ENCODE measurements around the gene C1orf159. TPM values are rescaled to one million over a fixed set of nuclear protein-coding genes. Genes with fewer than 3 reads are reported as not detected.

The C1orf159 gene
- total and polyA plus RNA-seq, 2 experiments from 2014 or later = 11.4 to 13.1 TPM

- in situ Hi-C loops (cut with MboI) = no loop called here
- WGBS, 2 experiments (ENCODE audit: low coverage in 1 of 2, low lambda C conversion rate in 2 of 2, missing lambda C conversion rate in 2 of 2) = 82 to 87% methylated on average over 10 of the region's 10 CpGs
- no peak for DNase-seq
- Histone ChIP-seq H3K36me3 (ENCODE audit: low read depth) (no peaks in the 10 kb centered on the region), H4K20me1 (ENCODE audit: insufficient read depth) (no peaks in the 10 kb centered on the region), H3K4me2 (ENCODE audit: unreplicated experiment) (no peak overlapping the region), H3K79me2 (ENCODE audit: insufficient read depth) (no peaks in the 10 kb centered on the region), H3K27me3 (replicated peaks; ENCODE audit: insufficient read depth) (no peaks in the 10 kb centered on the region), H3K9ac (no peak overlapping the region), H2AFZ (no peak overlapping the region), H3K27ac (no peak overlapping the region), H3K4me3 (no peak overlapping the region), H3K9me3 (ENCODE audit: low read depth) (no peaks in the 10 kb centered on the region), H3F3A (ENCODE audit: insufficient read depth) (no peaks in the 10 kb centered on the region), H3K4me1 (ENCODE audit: insufficient read depth) (no peaks in the 10 kb centered on the region), H3K9me2 (ENCODE audit: insufficient read depth) (no peaks in the 10 kb centered on the region)
- no peak for TF ChIP-seq EZH2phosphoT487 (IDR thresholded peaks at IDR 0.05; ENCODE audit: insufficient read depth, low read depth)
Observed at GRCh38 chr1:1093610-1093943, 22.3 kb downstream of the C1orf159 start.

- Histone ChIP-seq H3F3A (ENCODE audit: insufficient read depth) (no peaks in the 10 kb centered on the region), H3K4me3 (no peak overlapping the region), H3K27ac (no peak overlapping the region), H3K79me2 (ENCODE audit: insufficient read depth) (no peaks in the 10 kb centered on the region), H3K36me3 (ENCODE audit: low read depth) (no peaks in the 10 kb centered on the region), H3K4me2 (ENCODE audit: unreplicated experiment) (no peak overlapping the region), H3K4me1 (ENCODE audit: insufficient read depth) (no peaks in the 10 kb centered on the region), H3K27me3 (replicated peaks; ENCODE audit: insufficient read depth) (no peaks in the 10 kb centered on the region), H3K9me3 (ENCODE audit: low read depth) (no peaks in the 10 kb centered on the region), H2AFZ (no peak overlapping the region), H3K9me2 (ENCODE audit: insufficient read depth) (no peaks in the 10 kb centered on the region), H4K20me1 (ENCODE audit: insufficient read depth) (no peaks in the 10 kb centered on the region), H3K9ac (no peak overlapping the region)
- no peak for TF ChIP-seq EZH2 (IDR thresholded peaks at IDR 0.05; ENCODE audit: insufficient read depth, poor library complexity, severe bottlenecking)
- no peak for DNase-seq
- WGBS, 2 experiments (ENCODE audit: low coverage in 1 of 2, low lambda C conversion rate in 2 of 2, missing lambda C conversion rate in 2 of 2) = 90 to 91% methylated on average over 14 of the region's 14 CpGs
- in situ Hi-C loops (cut with MboI) = no loop called here
Observed at GRCh38 chr1:1092894-1093609, 22.8 kb downstream of the C1orf159 start.

- TF ChIP-seq EZH2 (IDR thresholded peaks at IDR 0.05; ENCODE audit: insufficient read depth, poor library complexity, severe bottlenecking) (no peak), EZH2phosphoT487 (IDR thresholded peaks at IDR 0.05; ENCODE audit: insufficient read depth, low read depth) (no peak)
- WGBS, 2 experiments (ENCODE audit: low coverage in 1 of 2, low lambda C conversion rate in 2 of 2, missing lambda C conversion rate in 2 of 2) = 95% methylated on average over 28 of the region's 28 CpGs
- H3K79me2 ChIP-seq (ENCODE audit: insufficient read depth) = no peaks in the 10 kb centered on the region
- in situ Hi-C loops (cut with MboI) = no loop called here
- H3K9me3 ChIP-seq (ENCODE audit: low read depth) = no peaks in the 10 kb centered on the region
- H3K4me1 ChIP-seq (ENCODE audit: insufficient read depth) = no peaks in the 10 kb centered on the region
- no peak overlapping the region for H3K4me3 ChIP-seq
- H3K27ac ChIP-seq = no peak overlapping the region
- H3K9me2 ChIP-seq (ENCODE audit: insufficient read depth) = no peaks in the 10 kb centered on the region
- H3K4me2 ChIP-seq (ENCODE audit: unreplicated experiment) = no peak overlapping the region
- no peaks in the 10 kb centered on the region for H4K20me1 ChIP-seq (ENCODE audit: insufficient read depth)
- H3F3A ChIP-seq (ENCODE audit: insufficient read depth) = no peaks in the 10 kb centered on the region
- DNase-seq = no peak
- H3K9ac ChIP-seq = no peak overlapping the region
- H2AFZ ChIP-seq = no peak overlapping the region
- no peaks in the 10 kb centered on the region for H3K36me3 ChIP-seq (ENCODE audit: low read depth)
- H3K27me3 ChIP-seq (replicated peaks; ENCODE audit: insufficient read depth) = no peaks in the 10 kb centered on the region
Observed at GRCh38 chr1:1092149-1092855, 23.6 kb downstream of the C1orf159 start.

- no peak overlapping the region for H3K4me2 ChIP-seq (ENCODE audit: unreplicated experiment)
- in situ Hi-C loops (cut with MboI) = no loop called here
- 97% methylated on average over 20 to 28 of the region's 28 CpGs for WGBS, 2 experiments (ENCODE audit: low coverage in 1 of 2, low lambda C conversion rate in 2 of 2, missing lambda C conversion rate in 2 of 2)
- H3F3A ChIP-seq (ENCODE audit: insufficient read depth) = no peaks in the 10 kb centered on the region
- no peaks in the 10 kb centered on the region for H4K20me1 ChIP-seq (ENCODE audit: insufficient read depth)
- no peaks in the 10 kb centered on the region for H3K27me3 ChIP-seq (replicated peaks; ENCODE audit: insufficient read depth)
- DNase-seq = peak; percentile 33
- H3K9me3 ChIP-seq (ENCODE audit: low read depth) = no peaks in the 10 kb centered on the region
- no peak overlapping the region for H2AFZ ChIP-seq
- no peak overlapping the region for H3K27ac ChIP-seq
- H3K9me2 ChIP-seq (ENCODE audit: insufficient read depth) = no peaks in the 10 kb centered on the region
- H3K36me3 ChIP-seq (ENCODE audit: low read depth) = no peaks in the 10 kb centered on the region
- TF ChIP-seq EZH2 (IDR thresholded peaks at IDR 0.05; ENCODE audit: insufficient read depth, poor library complexity, severe bottlenecking) (no peak), EZH2phosphoT487 (IDR thresholded peaks at IDR 0.05; ENCODE audit: insufficient read depth, low read depth) (no peak)
- H3K79me2 ChIP-seq (ENCODE audit: insufficient read depth) = no peaks in the 10 kb centered on the region
- no peak overlapping the region for H3K9ac ChIP-seq
- H3K4me1 ChIP-seq (ENCODE audit: insufficient read depth) = no peaks in the 10 kb centered on the region
- no peak overlapping the region for H3K4me3 ChIP-seq
Observed at GRCh38 chr1:1091344-1092148, 24.3 kb downstream of the C1orf159 start.
